HEK293 (cell line): ENCODE results near the gene CXCL3.

Experiments
- GLI4 ChIP-seq: fragments of 450-650 bp; formaldehyde crosslinking; IDR thresholded peaks from 2 replicates; pipeline ENCODE4 v1.5.1; 2016; ENCODE audit warnings: missing biosample characterization, missing genetic modification characterization
- IKZF3 ChIP-seq: fragments of 450-650 bp; IDR thresholded peaks from 2 replicates; pipeline ENCODE4 v1.5.0; 2018; ENCODE audit warnings: missing biosample characterization, mild to moderate bottlenecking, missing genetic modification characterization, moderate library complexity
- KLF1 ChIP-seq: fragments of 450-650 bp; formaldehyde crosslinking; IDR thresholded peaks from 2 replicates; pipeline ENCODE4 v1.5.1; 2016; ENCODE audit warnings: missing biosample characterization, missing genetic modification characterization
- KLF8 ChIP-seq: fragments of 450-650 bp; formaldehyde crosslinking; IDR thresholded peaks from 2 replicates; pipeline ENCODE4 v1.5.1; 2016; ENCODE audit warnings: missing biosample characterization, missing genetic modification characterization
- SP3 ChIP-seq: fragments of 450-650 bp; formaldehyde crosslinking; IDR thresholded peaks from 2 replicates; pipeline ENCODE4 v1.5.1; 2016; ENCODE audit warnings: missing biosample characterization, missing genetic modification characterization
- ZBTB10 ChIP-seq: fragments of 450-650 bp; formaldehyde crosslinking; IDR thresholded peaks from 2 replicates; pipeline ENCODE4 v1.5.1; 2016; ENCODE audit warnings: missing biosample characterization, missing genetic modification characterization
- ZNF140 ChIP-seq: fragments of 450-650 bp; formaldehyde crosslinking; IDR thresholded peaks from 2 replicates; pipeline ENCODE4 v1.5.1; 2016; ENCODE audit warnings: missing biosample characterization, missing genetic modification characterization
- ZNF146 ChIP-seq: fragments of 450-650 bp; formaldehyde crosslinking; IDR thresholded peaks from 2 replicates; pipeline ENCODE4 v1.5.1; 2016; ENCODE audit warnings: missing biosample characterization, missing genetic modification characterization
- ZNF16 ChIP-seq: fragments of 450-650 bp; formaldehyde crosslinking; IDR thresholded peaks from 2 replicates; pipeline ENCODE4 v1.5.1; 2016; ENCODE audit warnings: low read depth, missing biosample characterization, missing genetic modification characterization
- ZNF501 ChIP-seq: fragments of 450-650 bp; formaldehyde crosslinking; IDR thresholded peaks from 2 replicates; pipeline ENCODE4 v1.5.1; 2016; ENCODE audit warnings: missing biosample characterization, missing genetic modification characterization
- ZNF549 ChIP-seq: fragments of 450-650 bp; IDR thresholded peaks from 2 replicates; pipeline ENCODE4 v1.5.1; 2018; ENCODE audit warnings: missing biosample characterization, missing genetic modification characterization, mild to moderate bottlenecking, inconsistent platforms, moderate library complexity
- ZNF561 ChIP-seq: fragments of 450-650 bp; IDR thresholded peaks from 2 replicates; pipeline ENCODE4 v1.5.1; 2018; ENCODE audit warnings: missing biosample characterization, missing genetic modification characterization, borderline replicate concordance
- ZNF596 ChIP-seq: fragments of 450-650 bp; IDR thresholded peaks from 2 replicates; pipeline ENCODE4 v1.5.0; 2018; ENCODE audit warnings: missing biosample characterization, mild to moderate bottlenecking, missing genetic modification characterization, moderate library complexity
- ZNF621 ChIP-seq: fragments of 450-650 bp; formaldehyde crosslinking; IDR thresholded peaks from 2 replicates; pipeline ENCODE4 v1.5.1; 2017; ENCODE audit warnings: missing biosample characterization, missing genetic modification characterization
- TF ChIP-seq, protein P1 (sequence below): fragments of 450-650 bp; formaldehyde crosslinking; IDR thresholded peaks from 2 replicates; pipeline ENCODE4 v1.5.1; 2016; ENCODE audit warnings: missing biosample characterization, missing genetic modification characterization
- TF ChIP-seq, protein P2 (sequence below): sonication (generic); formaldehyde crosslinking; IDR thresholded peaks from 2 replicates; pipeline ENCODE4 v1.8.1; 2022; ENCODE audit warnings: mild to moderate bottlenecking, moderate library complexity, missing genetic modification reagents
- TF ChIP-seq, protein P3 (sequence below): fragments of 450-650 bp; formaldehyde crosslinking; IDR thresholded peaks from 2 replicates; pipeline ENCODE4 v1.5.1; 2016; ENCODE audit warnings: missing biosample characterization, missing genetic modification characterization
- TF ChIP-seq, protein P4 (sequence below): fragments of 450-650 bp; formaldehyde crosslinking; IDR thresholded peaks from 2 replicates; pipeline ENCODE4 v1.5.1; 2016; ENCODE audit warnings: missing biosample characterization, missing genetic modification characterization

The CXCL3 gene

GRCh38 chr4:74038425-74039314, at the start of gene CXCL3 (continued):
- TF ChIP-seq, protein P1, sequence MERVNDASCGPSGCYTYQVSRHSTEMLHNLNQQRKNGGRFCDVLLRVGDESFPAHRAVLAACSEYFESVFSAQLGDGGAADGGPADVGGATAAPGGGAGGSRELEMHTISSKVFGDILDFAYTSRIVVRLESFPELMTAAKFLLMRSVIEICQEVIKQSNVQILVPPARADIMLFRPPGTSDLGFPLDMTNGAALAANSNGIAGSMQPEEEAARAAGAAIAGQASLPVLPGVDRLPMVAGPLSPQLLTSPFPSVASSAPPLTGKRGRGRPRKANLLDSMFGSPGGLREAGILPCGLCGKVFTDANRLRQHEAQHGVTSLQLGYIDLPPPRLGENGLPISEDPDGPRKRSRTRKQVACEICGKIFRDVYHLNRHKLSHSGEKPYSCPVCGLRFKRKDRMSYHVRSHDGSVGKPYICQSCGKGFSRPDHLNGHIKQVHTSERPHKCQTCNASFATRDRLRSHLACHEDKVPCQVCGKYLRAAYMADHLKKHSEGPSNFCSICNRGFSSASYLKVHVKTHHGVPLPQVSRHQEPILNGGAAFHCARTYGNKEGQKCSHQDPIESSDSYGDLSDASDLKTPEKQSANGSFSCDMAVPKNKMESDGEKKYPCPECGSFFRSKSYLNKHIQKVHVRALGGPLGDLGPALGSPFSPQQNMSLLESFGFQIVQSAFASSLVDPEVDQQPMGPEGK (tag by site-specific recombination), result peak; percentile 79
- TF ChIP-seq ZNF16 (tag by site-specific recombination) (no peak), ZNF596 (tag by site-specific recombination) (0 out of 2 replicates have a peak, but pooled peaks have one; percentile 4), ZNF549 (tag by site-specific recombination) (no peak), ZNF140 (no peak), ZNF501 (0 out of 2 replicates have a peak, but pooled peaks have one; percentile 21), ZNF561 (tag by site-specific recombination) (peak; percentile 48; the same call in 1 of the 2 replicates), IKZF3 (tag by site-specific recombination) (peak; percentile 69), KLF8 (tag by site-specific recombination) (peak; percentile 35; the same call in 1 of the 2 replicates), ZNF621 (tag by site-specific recombination) (no peak), ZBTB10 (tag by site-specific recombination) (peak; percentile 65; the same call in 1 of the 2 replicates), ZNF146 (tag by site-specific recombination) (no peak), SP3 (tag by site-specific recombination) (peak; percentile 64), GLI4 (tag by site-specific recombination) (no peak), KLF1 (tag by site-specific recombination) (peak; percentile 38; the same call in 1 of the 2 replicates)
- TF ChIP-seq, protein P2, sequence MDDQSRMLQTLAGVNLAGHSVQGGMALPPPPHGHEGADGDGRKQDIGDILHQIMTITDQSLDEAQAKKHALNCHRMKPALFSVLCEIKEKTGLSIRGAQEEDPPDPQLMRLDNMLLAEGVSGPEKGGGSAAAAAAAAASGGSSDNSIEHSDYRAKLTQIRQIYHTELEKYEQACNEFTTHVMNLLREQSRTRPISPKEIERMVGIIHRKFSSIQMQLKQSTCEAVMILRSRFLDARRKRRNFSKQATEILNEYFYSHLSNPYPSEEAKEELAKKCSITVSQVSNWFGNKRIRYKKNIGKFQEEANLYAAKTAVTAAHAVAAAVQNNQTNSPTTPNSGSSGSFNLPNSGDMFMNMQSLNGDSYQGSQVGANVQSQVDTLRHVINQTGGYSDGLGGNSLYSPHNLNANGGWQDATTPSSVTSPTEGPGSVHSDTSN (CRISPR knock-in tag), result no peak
- TF ChIP-seq, protein P3, sequence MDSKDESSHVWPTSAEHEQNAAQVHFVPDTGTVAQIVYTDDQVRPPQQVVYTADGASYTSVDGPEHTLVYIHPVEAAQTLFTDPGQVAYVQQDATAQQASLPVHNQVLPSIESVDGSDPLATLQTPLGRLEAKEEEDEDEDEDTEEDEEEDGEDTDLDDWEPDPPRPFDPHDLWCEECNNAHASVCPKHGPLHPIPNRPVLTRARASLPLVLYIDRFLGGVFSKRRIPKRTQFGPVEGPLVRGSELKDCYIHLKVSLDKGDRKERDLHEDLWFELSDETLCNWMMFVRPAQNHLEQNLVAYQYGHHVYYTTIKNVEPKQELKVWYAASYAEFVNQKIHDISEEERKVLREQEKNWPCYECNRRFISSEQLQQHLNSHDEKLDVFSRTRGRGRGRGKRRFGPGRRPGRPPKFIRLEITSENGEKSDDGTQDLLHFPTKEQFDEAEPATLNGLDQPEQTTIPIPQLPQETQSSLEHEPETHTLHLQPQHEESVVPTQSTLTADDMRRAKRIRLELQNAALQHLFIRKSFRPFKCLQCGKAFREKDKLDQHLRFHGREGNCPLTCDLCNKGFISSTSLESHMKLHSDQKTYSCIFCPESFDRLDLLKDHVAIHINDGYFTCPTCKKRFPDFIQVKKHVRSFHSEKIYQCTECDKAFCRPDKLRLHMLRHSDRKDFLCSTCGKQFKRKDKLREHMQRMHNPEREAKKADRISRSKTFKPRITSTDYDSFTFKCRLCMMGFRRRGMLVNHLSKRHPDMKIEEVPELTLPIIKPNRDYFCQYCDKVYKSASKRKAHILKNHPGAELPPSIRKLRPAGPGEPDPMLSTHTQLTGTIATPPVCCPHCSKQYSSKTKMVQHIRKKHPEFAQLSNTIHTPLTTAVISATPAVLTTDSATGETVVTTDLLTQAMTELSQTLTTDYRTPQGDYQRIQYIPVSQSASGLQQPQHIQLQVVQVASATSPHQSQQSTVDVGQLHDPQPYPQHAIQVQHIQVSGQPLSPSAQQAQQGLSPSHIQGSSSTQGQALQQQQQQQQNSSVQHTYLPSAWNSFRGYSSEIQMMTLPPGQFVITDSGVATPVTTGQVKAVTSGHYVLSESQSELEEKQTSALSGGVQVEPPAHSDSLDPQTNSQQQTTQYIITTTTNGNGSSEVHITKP (tag by site-specific recombination), result no peak; the same call in 1 of the 2 replicates
- TF ChIP-seq, protein P4, sequence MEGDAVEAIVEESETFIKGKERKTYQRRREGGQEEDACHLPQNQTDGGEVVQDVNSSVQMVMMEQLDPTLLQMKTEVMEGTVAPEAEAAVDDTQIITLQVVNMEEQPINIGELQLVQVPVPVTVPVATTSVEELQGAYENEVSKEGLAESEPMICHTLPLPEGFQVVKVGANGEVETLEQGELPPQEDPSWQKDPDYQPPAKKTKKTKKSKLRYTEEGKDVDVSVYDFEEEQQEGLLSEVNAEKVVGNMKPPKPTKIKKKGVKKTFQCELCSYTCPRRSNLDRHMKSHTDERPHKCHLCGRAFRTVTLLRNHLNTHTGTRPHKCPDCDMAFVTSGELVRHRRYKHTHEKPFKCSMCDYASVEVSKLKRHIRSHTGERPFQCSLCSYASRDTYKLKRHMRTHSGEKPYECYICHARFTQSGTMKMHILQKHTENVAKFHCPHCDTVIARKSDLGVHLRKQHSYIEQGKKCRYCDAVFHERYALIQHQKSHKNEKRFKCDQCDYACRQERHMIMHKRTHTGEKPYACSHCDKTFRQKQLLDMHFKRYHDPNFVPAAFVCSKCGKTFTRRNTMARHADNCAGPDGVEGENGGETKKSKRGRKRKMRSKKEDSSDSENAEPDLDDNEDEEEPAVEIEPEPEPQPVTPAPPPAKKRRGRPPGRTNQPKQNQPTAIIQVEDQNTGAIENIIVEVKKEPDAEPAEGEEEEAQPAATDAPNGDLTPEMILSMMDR, result peak; percentile 60
